Ascending aorta (tissue), 2 donors: Measurements from ENCODE around the gene DTNB. TPM values are rescaled to one million over a fixed set of nuclear protein-coding genes. Genes with fewer than 3 reads are reported as not detected.
"Not testable (repeated sequence)": the region's sequence is repeated elsewhere in the genome, so short reads cannot be mapped to it uniquely, and the experiment has no call there.

Experiments
- DNase-seq, 2 donors: peaks; one replicate each; pipeline ENCODE4 v3.0.0-alpha.2; 2019; ENCODE audit warnings: low spot score in 2 of 2
- H3K27ac ChIP-seq, 2 donors: fragments of 200-600 bp; sonication (generic); one replicate each; pipeline ENCODE4 v1.5.1; 2016 to 2017; ENCODE audit warnings: mild to moderate bottlenecking in 1 of 2
- H3K27me3 ChIP-seq: fragments of 200-600 bp; sonication (generic); one replicate; pipeline ENCODE4 v1.5.1; 2017
- H3K36me3 ChIP-seq, 2 donors: fragments of 200-600 bp; sonication (generic); one replicate each; pipeline ENCODE4 v1.5.1; 2016
- H3K4me1 ChIP-seq, 2 donors: fragments of 200-600 bp; sonication (generic); one replicate each; pipeline ENCODE4 v1.5.1; 2016 to 2017; ENCODE audit warnings: mild to moderate bottlenecking in 1 of 2
- H3K4me3 ChIP-seq, 2 donors: fragments of 200-600 bp; sonication (generic); one replicate each; pipeline ENCODE4 v1.5.1; 2016 to 2017; ENCODE audit warnings: mild to moderate bottlenecking in 1 of 2
- H3K9me3 ChIP-seq, 2 donors: fragments of 200-600 bp; sonication (generic); one replicate each; pipeline ENCODE4 v1.5.1; 2016
- CTCF ChIP-seq, 3 experiments: fragments of 200-600 bp in 2 of 3; fragments of 450-650 bp in 1 of 3; sonication (generic) in 2 of 3; IDR thresholded peaks; one replicate each; pipeline ENCODE4 v1.5.1; 2016 to 2019; ENCODE audit warnings: antibody characterized with exemption in 3 of 3, mild to moderate bottlenecking in 1 of 3, moderate library complexity in 1 of 3
- intact Hi-C: fragments of 100-400 bp; cut with DNase I; formaldehyde crosslinking; loops from one replicate; pipeline ENCODE4 v1.15.1; 2023
- total RNA-seq: library from RNA; depleted of rRNA; stranded (reverse); fragments of >200 nt; gene quantifications from one replicate; pipeline ENCODE4 v1.1.0, GENCODE V29; 2016

DTNB gene
- total RNA-seq, 1 donor from 2014 or later, result 22.7 TPM

- Histone ChIP-seq H3K27me3 (no peaks in the 10 kb centered on the region), H3K36me3 (no peaks in the 10 kb centered on the region), H3K9me3 (no peaks in the 10 kb centered on the region), H3K4me3 (no peak overlapping the region), H3K27ac (no peak overlapping the region), H3K4me1 (no peaks in the 10 kb centered on the region)
- peak; percentile 51 to 69 (median 68) for TF ChIP-seq CTCF (IDR thresholded peaks at IDR 0.05)
- intact Hi-C loops, result loop anchor here (1.0 to 2.0 kb wide), 2 partner anchors 57 to 92 kb away; no protein-coding TSS in a partner anchor
- no peak for DNase-seq
These were observed 66.5 kb downstream of the DTNB start for GRCh38 chr2:25606892-25607291.

- no peak overlapping the region for H3K27ac ChIP-seq
- H3K36me3 ChIP-seq, result no peaks in the 10 kb centered on the region
- TF ChIP-seq CTCF (IDR thresholded peaks at IDR 0.05), result no peak
- no peaks in the 10 kb centered on the region for H3K4me1 ChIP-seq
- H3K4me3 ChIP-seq, result no peak overlapping the region
- H3K27me3 ChIP-seq, result no peaks in the 10 kb centered on the region
- no peak for DNase-seq
- intact Hi-C loops, result no loop called here
- no peaks in the 10 kb centered on the region for H3K9me3 ChIP-seq
These were observed 71.0 kb downstream of the DTNB start for GRCh38 chr2:25602333-25602723.

- H3K4me1 ChIP-seq, H3K9me3 ChIP-seq, H3K4me3 ChIP-seq, H3K27ac ChIP-seq, H3K27me3 ChIP-seq, intact Hi-C loops, DNase-seq, H3K36me3 ChIP-seq: not testable (repeated sequence)
These were observed 71.6 kb downstream of the DTNB start for GRCh38 chr2:25601711-25602332.

- H3K27me3 ChIP-seq, result no peaks in the 10 kb centered on the region
These were observed 74.5 kb downstream of the DTNB start for GRCh38 chr2:25598911-25599310.

GRCh38 chr2:25598332-25598731, 75.0 kb downstream of the DTNB start:
- intact Hi-C loops, result no loop called here
- Histone ChIP-seq H3K27me3 (no peaks in the 10 kb centered on the region), H3K27ac (no peak overlapping the region), H3K9me3 (no peaks in the 10 kb centered on the region), H3K36me3 (no peaks in the 10 kb centered on the region), H3K4me3 (no peak overlapping the region), H3K4me1 (no peaks in the 10 kb centered on the region)
- TF ChIP-seq CTCF (IDR thresholded peaks at IDR 0.05), result no peak
- DNase-seq, result no peak

More at GRCh38 chr2:25598911-25599310, 74.5 kb downstream of the DTNB start:
- no peaks in the 10 kb centered on the region for H3K36me3 ChIP-seq
- H3K9me3 ChIP-seq, result no peaks in the 10 kb centered on the region
- no peak for TF ChIP-seq CTCF (IDR thresholded peaks at IDR 0.05)
- no peak for DNase-seq
- H3K4me3 ChIP-seq, result no peak overlapping the region
- intact Hi-C loops, result no loop called here
- no peak overlapping the region for H3K27ac ChIP-seq
- H3K4me1 ChIP-seq, result no peaks in the 10 kb centered on the region

- H3K27me3 ChIP-seq, result no peaks in the 10 kb centered on the region
- no peaks in the 10 kb centered on the region for H3K4me1 ChIP-seq
- no peaks in the 10 kb centered on the region for H3K9me3 ChIP-seq
- no peak for TF ChIP-seq CTCF (IDR thresholded peaks at IDR 0.05)
- H3K36me3 ChIP-seq, result no peaks in the 10 kb centered on the region
- no peak overlapping the region for H3K27ac ChIP-seq
- no peak overlapping the region for H3K4me3 ChIP-seq
- intact Hi-C loops, result no loop called here
- no peak for DNase-seq
These were observed 75.5 kb downstream of the DTNB start for GRCh38 chr2:25597881-25598280.
